AG08395 (cell line): ENCODE measurements around the gene CDH23.
"Not testable (repeated sequence)": the region's sequence is repeated elsewhere in the genome, so short reads cannot be mapped to it uniquely, and the experiment has no call there.

Source experiments
- DNase-seq: peaks from one replicate; pipeline ENCODE4 v3.0.0; 2012; ENCODE audit warnings: mixed read lengths, low spot score

Gene CDH23

GRCh38 chr10:71584461-71584860 lies 187.7 kb downstream of the CDH23 start:
- no peak for DNase-seq

GRCh38 chr10:71584902-71585563 lies 188.3 kb downstream of the CDH23 start:
- DNase-seq = no peak

- no peak for DNase-seq
Measured at GRCh38 chr10:71585564-71586290, 189.0 kb downstream of the CDH23 start.

GRCh38 chr10:71587941-71588573 lies 191.3 kb downstream of the CDH23 start:
- no peak for DNase-seq

- DNase-seq = no peak
Measured at GRCh38 chr10:71588685-71589084, 192.0 kb downstream of the CDH23 start.

- no peak for DNase-seq
Measured at GRCh38 chr10:71589617-71590551, 193.2 kb downstream of the CDH23 start.

- DNase-seq = no peak
Measured at GRCh38 chr10:71590781-71591350, 194.1 kb downstream of the CDH23 start.

GRCh38 chr10:71594934-71595571 lies 198.3 kb downstream of the CDH23 start:
- no peak for DNase-seq

- DNase-seq = no peak
Measured at GRCh38 chr10:71595649-71596048, 198.9 kb downstream of the CDH23 start.

- no peak for DNase-seq
Measured at GRCh38 chr10:71596127-71596526, 199.4 kb downstream of the CDH23 start.

- DNase-seq = no peak
Measured at GRCh38 chr10:71596759-71597158, 200.0 kb downstream of the CDH23 start.

- peak; percentile 68 for DNase-seq
Measured at GRCh38 chr10:71597821-71598498, 201.2 kb downstream of the CDH23 start.

- peak; percentile 89 for DNase-seq
Measured at GRCh38 chr10:71598621-71599055, 201.9 kb downstream of the CDH23 start.

GRCh38 chr10:71599518-71599917 lies 202.8 kb downstream of the CDH23 start:
- DNase-seq = no peak

- DNase-seq = not testable (repeated sequence)
Measured at GRCh38 chr10:71600242-71600641, 203.5 kb downstream of the CDH23 start.

GRCh38 chr10:71600849-71601248 lies 204.1 kb downstream of the CDH23 start:
- peak; percentile 92 for DNase-seq

- no peak for DNase-seq
Measured at GRCh38 chr10:71601273-71601672, 204.6 kb downstream of the CDH23 start.

- no peak for DNase-seq
Measured at GRCh38 chr10:71603150-71603549, 206.4 kb downstream of the CDH23 start.

- DNase-seq = no peak
Measured at GRCh38 chr10:71603754-71604153, 207.0 kb downstream of the CDH23 start.

- no peak for DNase-seq
Measured at GRCh38 chr10:71604324-71605018, 207.8 kb downstream of the CDH23 start.
